Dendritic cell treated with granulocyte-macrophage colony-stimulating factor and Interleukin-4, amounts not matched to agents 40 ng/mL and 50 ng/mL, for 4 days (primary cell): Measurements from ENCODE around the gene PPARG.
"Not testable (repeated sequence)": the region's sequence is repeated elsewhere in the genome, so short reads cannot be mapped to it uniquely, and the experiment has no call there.

Experiments
- H3K27ac Mint-ChIP-seq: one replicate; pipeline ENCODE4 v1.8.0; 2022; ENCODE audit warnings: mild to moderate bottlenecking, mixed read lengths
- H3K27me3 Mint-ChIP-seq: one replicate; pipeline ENCODE4 v1.8.0; 2022; ENCODE audit warnings: mild to moderate bottlenecking, mixed read lengths
- H3K36me3 Mint-ChIP-seq: one replicate; pipeline ENCODE4 v1.8.0; 2022; ENCODE audit warnings: low read depth, mixed read lengths
- H3K4me1 Mint-ChIP-seq: one replicate; pipeline ENCODE4 v1.8.0; 2022; ENCODE audit warnings: low read depth, mixed read lengths
- H3K4me3 Mint-ChIP-seq: one replicate; pipeline ENCODE4 v1.8.0; 2022; ENCODE audit warnings: mild to moderate bottlenecking, moderate library complexity, mixed read lengths
- H3K9me3 Mint-ChIP-seq: one replicate; pipeline ENCODE4 v1.8.0; 2022; ENCODE audit warnings: mixed read lengths
- intact Hi-C: fragments of 100-400 bp; cut with micrococcal nuclease; formaldehyde crosslinking; loops from one replicate; pipeline ENCODE4 v1.15.0; 2022

The PPARG gene

GRCh38 chr3:12288182-12289129, at the start of gene PPARG:
Gene PPARG, plus strand, starts transcription at chr3:12289070. Its CDS starts 90,642 bp downstream, at chr3:12379712.
- intact Hi-C loops: loop anchor here (5.0 to 10.0 kb wide), 4 partner anchors 64 to 194 kb away; partner anchors contain the start of gene TSEN2
- peaks cover 12% of the 10 kb centered on the region for H3K27me3 Mint-ChIP-seq

GRCh38 chr3:12239301-12239700, 49.6 kb upstream of the PPARG start:
- H3K9me3 Mint-ChIP-seq: no peaks in the 10 kb centered on the region
- H3K27me3 Mint-ChIP-seq: peaks cover 31% of the 10 kb centered on the region
- H3K27ac Mint-ChIP-seq: no peak overlapping the region
- H3K4me1 Mint-ChIP-seq: peaks cover 17% of the 10 kb centered on the region
- intact Hi-C loops: no loop called here
- H3K36me3 Mint-ChIP-seq: no peaks in the 10 kb centered on the region
- H3K4me3 Mint-ChIP-seq: no peak overlapping the region

More at GRCh38 chr3:12288182-12289129, at the start of gene PPARG:
- H3K4me3 Mint-ChIP-seq: peak within 1 kb of the TSS; percentile 84
- H3K9me3 Mint-ChIP-seq: no peaks in the 10 kb centered on the region
- H3K36me3 Mint-ChIP-seq: no peaks in the 10 kb centered on the region
- peak within 1 kb of the TSS; percentile 89 for H3K27ac Mint-ChIP-seq
- peaks cover 36% of the 10 kb centered on the region for H3K4me1 Mint-ChIP-seq

GRCh38 chr3:12242772-12243171, 46.1 kb upstream of the PPARG start:
- Mint-ChIP-seq H3K27me3 (peaks cover 35% of the 10 kb centered on the region), H3K27ac (no peak overlapping the region), H3K36me3 (no peaks in the 10 kb centered on the region), H3K9me3 (no peaks in the 10 kb centered on the region), H3K4me1 (peaks cover 13% of the 10 kb centered on the region), H3K4me3 (no peak overlapping the region)
- intact Hi-C loops: no loop called here

- Mint-ChIP-seq H3K27ac (no peak overlapping the region), H3K27me3 (peaks cover 35% of the 10 kb centered on the region), H3K36me3 (no peaks in the 10 kb centered on the region), H3K9me3 (peaks cover 13% of the 10 kb centered on the region), H3K4me3 (no peak overlapping the region), H3K4me1 (peaks cover 7% of the 10 kb centered on the region)
- intact Hi-C loops: no loop called here
Observed at GRCh38 chr3:12246497-12247163, 42.2 kb upstream of the PPARG start.

GRCh38 chr3:12247411-12247810, 41.5 kb upstream of the PPARG start:
- Mint-ChIP-seq H3K27ac (no peak overlapping the region), H3K4me1 (peaks cover 7% of the 10 kb centered on the region), H3K36me3 (no peaks in the 10 kb centered on the region), H3K27me3 (peaks cover 35% of the 10 kb centered on the region), H3K9me3 (peaks cover 13% of the 10 kb centered on the region), H3K4me3 (no peak overlapping the region)
- intact Hi-C loops: no loop called here

- Mint-ChIP-seq H3K36me3 (no peaks in the 10 kb centered on the region), H3K9me3 (peaks cover 13% of the 10 kb centered on the region), H3K27me3 (peaks cover 37% of the 10 kb centered on the region), H3K4me3 (no peak overlapping the region), H3K27ac (no peak overlapping the region), H3K4me1 (peaks cover 24% of the 10 kb centered on the region)
- intact Hi-C loops: no loop called here
Observed at GRCh38 chr3:12249519-12249918, 39.4 kb upstream of the PPARG start.

GRCh38 chr3:12252889-12253288, 36.0 kb upstream of the PPARG start:
- H3K4me1 Mint-ChIP-seq: peaks cover 25% of the 10 kb centered on the region
- no peak overlapping the region for H3K4me3 Mint-ChIP-seq
- H3K27me3 Mint-ChIP-seq: peaks cover 15% of the 10 kb centered on the region
- H3K9me3 Mint-ChIP-seq: peaks cover 13% of the 10 kb centered on the region
- intact Hi-C loops: no loop called here
- no peaks in the 10 kb centered on the region for H3K36me3 Mint-ChIP-seq
- H3K27ac Mint-ChIP-seq: no peak overlapping the region

- peak overlapping the region; percentile 73 for H3K27ac Mint-ChIP-seq
Observed at GRCh38 chr3:12253516-12254343, 35.1 kb upstream of the PPARG start.

GRCh38 chr3:12255393-12255792, 33.5 kb upstream of the PPARG start:
- peaks cover 25% of the 10 kb centered on the region for H3K4me1 Mint-ChIP-seq
- intact Hi-C loops: no loop called here
- H3K36me3 Mint-ChIP-seq: no peaks in the 10 kb centered on the region
- peaks cover 6% of the 10 kb centered on the region for H3K27me3 Mint-ChIP-seq
- peaks cover 2% of the 10 kb centered on the region for H3K9me3 Mint-ChIP-seq
- no peak overlapping the region for H3K27ac Mint-ChIP-seq
- H3K4me3 Mint-ChIP-seq: no peak overlapping the region

More at GRCh38 chr3:12253516-12254343, 35.1 kb upstream of the PPARG start:
- Mint-ChIP-seq H3K36me3 (no peaks in the 10 kb centered on the region), H3K4me3 (no peak overlapping the region), H3K4me1 (peaks cover 25% of the 10 kb centered on the region), H3K27me3 (peaks cover 10% of the 10 kb centered on the region), H3K9me3 (peaks cover 13% of the 10 kb centered on the region)
- intact Hi-C loops: no loop called here

- intact Hi-C loops: no loop called here
- H3K4me1 Mint-ChIP-seq: peaks cover 13% of the 10 kb centered on the region
- H3K9me3 Mint-ChIP-seq: no peaks in the 10 kb centered on the region
- no peak overlapping the region for H3K27ac Mint-ChIP-seq
- peaks cover 6% of the 10 kb centered on the region for H3K27me3 Mint-ChIP-seq
- no peaks in the 10 kb centered on the region for H3K36me3 Mint-ChIP-seq
- H3K4me3 Mint-ChIP-seq: no peak overlapping the region
Observed at GRCh38 chr3:12258911-12259310, 30.0 kb upstream of the PPARG start.

GRCh38 chr3:12262173-12262572, 26.7 kb upstream of the PPARG start:
- intact Hi-C loops: loop anchor here (5.0 kb wide), 1 partner anchor 35 kb away; no protein-coding TSS in a partner anchor
- H3K27me3 Mint-ChIP-seq, H3K27ac Mint-ChIP-seq, H3K36me3 Mint-ChIP-seq, H3K9me3 Mint-ChIP-seq, H3K4me3 Mint-ChIP-seq: not testable (repeated sequence)
- peaks cover 18% of the 10 kb centered on the region for H3K4me1 Mint-ChIP-seq

- no peak overlapping the region for H3K27ac Mint-ChIP-seq
- intact Hi-C loops: no loop called here
- no peak overlapping the region for H3K4me3 Mint-ChIP-seq
- H3K27me3 Mint-ChIP-seq: peaks cover 2% of the 10 kb centered on the region
- no peaks in the 10 kb centered on the region for H3K9me3 Mint-ChIP-seq
- no peaks in the 10 kb centered on the region for H3K36me3 Mint-ChIP-seq
- H3K4me1 Mint-ChIP-seq: peaks cover 13% of the 10 kb centered on the region
Observed at GRCh38 chr3:12265508-12265907, 23.4 kb upstream of the PPARG start.

- Mint-ChIP-seq H3K9me3 (no peaks in the 10 kb centered on the region), H3K27ac (no peak overlapping the region), H3K27me3 (no peaks in the 10 kb centered on the region), H3K36me3 (no peaks in the 10 kb centered on the region), H3K4me3 (no peak overlapping the region), H3K4me1 (peaks cover 13% of the 10 kb centered on the region)
- intact Hi-C loops: no loop called here
Observed at GRCh38 chr3:12266038-12266437, 22.8 kb upstream of the PPARG start.
